Astrocyte (in vitro differentiated cells and primary cell): ENCODE measurements around the gene RTL10.

Source experiments
- EZH2 ChIP-seq: IDR thresholded peaks from 2 replicates; pipeline ENCODE4 v1.6.1; 2012; ENCODE audit warnings: mild to moderate bottlenecking, low read length, inconsistent platforms; ENCODE audit not compliant: insufficient read depth
- TF ChIP-seq, protein P1 (sequence below): IDR thresholded peaks from 2 replicates; pipeline ENCODE4 v1.5.1; 2011; ENCODE audit warnings: low read depth, mild to moderate bottlenecking, inconsistent platforms, low read length, moderate library complexity; ENCODE audit not compliant: insufficient read depth

DNA sequence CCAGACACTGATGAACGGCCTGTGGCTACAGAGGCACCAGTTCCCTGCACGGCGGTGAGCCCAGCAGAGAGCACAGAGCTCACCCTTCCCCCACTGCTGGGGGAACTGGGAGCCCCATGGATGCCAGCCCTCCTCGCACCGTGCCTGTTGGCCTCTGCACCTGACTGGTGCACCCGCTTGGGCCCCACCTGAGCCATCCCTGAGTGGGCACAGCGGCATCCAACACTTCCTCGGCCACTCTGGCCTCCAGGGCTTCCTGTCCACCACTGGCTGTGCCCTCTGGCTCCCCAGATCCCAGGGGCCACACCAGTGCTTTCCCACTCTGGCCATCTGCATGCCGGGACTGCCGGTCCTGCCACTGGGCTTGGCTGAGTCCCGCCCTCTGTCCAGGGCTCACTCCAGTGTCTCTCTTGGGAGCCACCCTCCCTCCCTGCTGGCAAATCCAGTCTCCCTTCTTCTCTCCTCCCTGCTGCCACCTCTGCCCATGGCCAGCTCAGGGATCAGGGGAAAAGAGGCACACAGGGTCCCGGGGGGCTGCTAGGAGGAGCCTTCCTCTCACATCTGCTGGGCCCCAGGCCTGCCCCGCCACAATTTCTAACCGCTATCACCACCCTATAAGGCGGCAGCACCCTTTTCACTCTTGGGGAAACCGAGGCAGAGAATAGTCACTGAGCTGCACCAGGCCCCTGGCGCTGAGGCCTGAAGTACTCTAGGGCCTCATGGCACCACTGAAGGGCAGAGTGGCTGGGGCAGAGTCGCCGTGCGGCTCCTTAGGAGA, 33.0 kb downstream of the RTL10 start:
- TF ChIP-seq, protein P1, sequence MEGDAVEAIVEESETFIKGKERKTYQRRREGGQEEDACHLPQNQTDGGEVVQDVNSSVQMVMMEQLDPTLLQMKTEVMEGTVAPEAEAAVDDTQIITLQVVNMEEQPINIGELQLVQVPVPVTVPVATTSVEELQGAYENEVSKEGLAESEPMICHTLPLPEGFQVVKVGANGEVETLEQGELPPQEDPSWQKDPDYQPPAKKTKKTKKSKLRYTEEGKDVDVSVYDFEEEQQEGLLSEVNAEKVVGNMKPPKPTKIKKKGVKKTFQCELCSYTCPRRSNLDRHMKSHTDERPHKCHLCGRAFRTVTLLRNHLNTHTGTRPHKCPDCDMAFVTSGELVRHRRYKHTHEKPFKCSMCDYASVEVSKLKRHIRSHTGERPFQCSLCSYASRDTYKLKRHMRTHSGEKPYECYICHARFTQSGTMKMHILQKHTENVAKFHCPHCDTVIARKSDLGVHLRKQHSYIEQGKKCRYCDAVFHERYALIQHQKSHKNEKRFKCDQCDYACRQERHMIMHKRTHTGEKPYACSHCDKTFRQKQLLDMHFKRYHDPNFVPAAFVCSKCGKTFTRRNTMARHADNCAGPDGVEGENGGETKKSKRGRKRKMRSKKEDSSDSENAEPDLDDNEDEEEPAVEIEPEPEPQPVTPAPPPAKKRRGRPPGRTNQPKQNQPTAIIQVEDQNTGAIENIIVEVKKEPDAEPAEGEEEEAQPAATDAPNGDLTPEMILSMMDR: no peak
- TF ChIP-seq EZH2: no peak
